Thyroid gland (tissue), 4 donors: ENCODE data around the gene EHBP1. TPM values are rescaled to one million over a fixed set of nuclear protein-coding genes. Genes with fewer than 3 reads are reported as not detected.
"Not testable (repeated sequence)": the region's sequence is repeated elsewhere in the genome, so short reads cannot be mapped to it uniquely, and the experiment has no call there.

Experiments
- DNase-seq, 2 donors: peaks; one replicate each; pipeline ENCODE4 v3.0.0-alpha.2; 2019
- H3K27ac ChIP-seq, 3 donors: fragments of 200-600 bp; sonication (generic); 1 replicate in 2 of 3; 2 replicates in 1 of 3; pipeline ENCODE4 v1.5.1; 2016 to 2019; ENCODE audit warnings: mild to moderate bottlenecking in 1 of 3, moderate library complexity in 1 of 3
- H3K27me3 ChIP-seq: fragments of 200-600 bp; sonication (generic); one replicate; pipeline ENCODE4 v1.5.1; 2019
- H3K36me3 ChIP-seq, 2 donors: fragments of 200-600 bp; sonication (generic); one replicate each; pipeline ENCODE4 v1.5.1; 2016 to 2019
- H3K4me1 ChIP-seq, 2 donors: fragments of 200-600 bp; sonication (generic); one replicate each; pipeline ENCODE4 v1.5.1; 2017 to 2019
- H3K4me3 ChIP-seq, 3 donors: fragments of 200-600 bp; sonication (generic); replicated peaks in 1 of 3; 1 replicate in 2 of 3; 2 replicates in 1 of 3; pipeline ENCODE4 v1.5.1; 2016; ENCODE audit warnings: mild to moderate bottlenecking in 1 of 3
- H3K9me3 ChIP-seq: fragments of 200-600 bp; sonication (generic); one replicate; pipeline ENCODE4 v1.5.1; 2017
- CTCF ChIP-seq, 6 experiments: fragments of 200-600 bp in 3 of 6; fragments of 450-650 bp in 3 of 6; sonication (generic) in 3 of 6; IDR thresholded peaks; one replicate each; pipeline ENCODE4 v1.5.1; 2016 to 2019; ENCODE audit warnings: antibody characterized with exemption in 6 of 6, mild to moderate bottlenecking in 2 of 6, inconsistent platforms in 1 of 6, moderate library complexity in 1 of 6
- POLR2A ChIP-seq, 2 donors: fragments of 450-650 bp; IDR thresholded peaks; one replicate each; pipeline ENCODE4 v1.6.1; 2017; ENCODE audit warnings: antibody characterized with exemption in 2 of 2, mild to moderate bottlenecking in 2 of 2, moderate library complexity in 1 of 2
- WGBS, 2 donors: methylation state at CpG; one replicate each; pipeline ENCODE4 v1.1.5; 2017; 5-methylcytosine and 5-hydroxymethylcytosine counted together
- intact Hi-C: fragments of 100-400 bp; cut with DNase I; formaldehyde crosslinking; loops from one replicate; pipeline ENCODE4 v1.15.1; 2023
- total RNA-seq, 4 donors: library from RNA; depleted of rRNA; stranded (reverse); fragments of >200 nt; gene quantifications; one replicate each; pipeline ENCODE4 v1.2.3, GENCODE V29; 2016

The EHBP1 gene
- total RNA-seq, 4 donors from 2014 or later = 49.9 to 68.8 (median 57.0) TPM

DNA sequence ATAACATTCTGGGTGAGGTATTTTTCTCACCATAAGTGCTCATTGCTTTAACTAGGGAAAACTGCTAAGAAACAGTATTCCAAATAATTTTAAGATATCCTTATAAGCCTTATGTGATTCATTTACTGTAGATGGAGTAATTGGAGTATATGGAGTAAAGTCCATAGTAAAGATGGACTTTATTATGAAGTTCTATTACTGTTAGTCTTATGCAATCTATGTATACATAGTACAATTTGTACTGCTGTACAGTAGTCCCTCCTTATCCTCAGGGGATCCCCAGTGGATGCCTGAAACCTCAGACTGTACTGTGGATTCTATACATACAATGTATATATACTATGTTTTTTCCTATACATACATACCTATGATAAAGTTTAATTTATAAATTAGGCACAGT is 304.0 kb downstream of the EHBP1 start:
- Histone ChIP-seq H3K4me3 (no peak overlapping the region), H3K36me3 (no peaks in the 10 kb centered on the region), H3K27ac (no peak overlapping the region), H3K4me1 (no peaks in the 10 kb centered on the region), H3K27me3 (no peaks in the 10 kb centered on the region), H3K9me3 (no peaks in the 10 kb centered on the region)
- intact Hi-C loops = no loop called here
- TF ChIP-seq CTCF (IDR thresholded peaks at IDR 0.05) (no peak), POLR2A (IDR thresholded peaks at IDR 0.05) (no peak)
- no peak for DNase-seq

DNA sequence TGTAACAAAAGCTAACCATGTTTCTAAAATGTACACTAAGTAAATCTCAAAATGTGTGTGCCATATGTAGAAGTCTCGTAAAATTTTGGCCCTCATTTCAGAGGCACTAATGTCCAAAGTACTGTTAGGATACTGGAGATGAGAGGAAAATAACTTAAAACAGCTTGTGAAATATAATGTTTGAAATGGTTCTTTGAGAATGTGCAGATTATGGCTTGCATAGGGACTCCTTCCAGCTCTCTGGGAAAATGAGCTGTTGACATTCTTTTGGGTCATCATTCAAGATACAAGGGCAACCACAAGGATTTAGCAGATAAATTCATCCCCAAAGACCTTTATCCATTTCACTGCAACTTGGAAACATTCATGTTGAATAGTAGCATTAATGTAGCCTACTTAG is 307.0 kb downstream of the EHBP1 start:
- 92 to 96% methylated on average over 1 of the region's 1 CpG for WGBS, 2 donors
- DNase-seq = no peak

GRCh38 chr2:63013438-63013837 is 307.9 kb downstream of the EHBP1 start:
- TF ChIP-seq CTCF (IDR thresholded peaks at IDR 0.05) (no peak), POLR2A (IDR thresholded peaks at IDR 0.05) (no peak)
- Histone ChIP-seq H3K4me3 (no peak overlapping the region), H3K9me3 (no peaks in the 10 kb centered on the region), H3K27ac (no peak overlapping the region), H3K4me1 (no peaks in the 10 kb centered on the region), H3K36me3 (no peaks in the 10 kb centered on the region), H3K27me3 (no peaks in the 10 kb centered on the region)
- intact Hi-C loops = no loop called here
- WGBS, 2 donors = 85 to 87% methylated on average over 8 of the region's 8 CpGs
- DNase-seq = no peak

More for the DNA sequence above, 307.0 kb downstream of the EHBP1 start:
- Histone ChIP-seq H3K9me3 (no peaks in the 10 kb centered on the region), H3K4me3 (no peak overlapping the region), H3K4me1 (no peaks in the 10 kb centered on the region), H3K27me3 (no peaks in the 10 kb centered on the region), H3K36me3 (no peaks in the 10 kb centered on the region), H3K27ac (no peak overlapping the region)
- no peak for TF ChIP-seq CTCF (IDR thresholded peaks at IDR 0.05)
- no peak for TF ChIP-seq POLR2A (IDR thresholded peaks at IDR 0.05)
- intact Hi-C loops = no loop called here

- DNase-seq = no peak
- H3K36me3 ChIP-seq = no peaks in the 10 kb centered on the region
- 97 to 98% methylated on average over 3 of the region's 3 CpGs for WGBS, 2 donors
These were observed 309.9 kb downstream of the EHBP1 start for GRCh38 chr2:63015389-63015788.

DNA sequence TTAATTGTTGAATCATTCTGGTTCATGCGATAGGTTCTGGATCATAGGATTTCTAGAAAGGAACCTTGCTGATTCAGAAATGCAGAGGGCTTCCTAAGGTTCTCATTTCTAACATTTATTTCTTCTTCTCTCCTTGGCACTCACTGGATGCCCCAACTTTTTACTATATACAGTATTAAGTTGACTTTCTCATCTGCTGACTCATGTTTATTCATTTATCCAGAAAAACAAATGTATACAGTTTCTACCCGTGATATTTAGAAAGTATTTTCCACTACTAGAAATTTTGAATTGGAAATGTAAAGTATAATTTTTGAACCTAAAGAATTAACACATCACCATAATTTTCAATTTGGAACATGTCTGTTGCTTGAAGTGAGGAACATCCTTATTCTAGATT is 312.9 kb downstream of the EHBP1 start:
- 98 to 99% methylated on average over 2 of the region's 2 CpGs for WGBS, 2 donors
- no peak overlapping the region for H3K27ac ChIP-seq
- no peaks in the 10 kb centered on the region for H3K9me3 ChIP-seq
- intact Hi-C loops = no loop called here
- no peak overlapping the region for H3K4me3 ChIP-seq
- H3K36me3 ChIP-seq = no peaks in the 10 kb centered on the region
- TF ChIP-seq CTCF (IDR thresholded peaks at IDR 0.05) (no peak), POLR2A (IDR thresholded peaks at IDR 0.05) (no peak)
- no peak for DNase-seq
- no peaks in the 10 kb centered on the region for H3K4me1 ChIP-seq
- no peaks in the 10 kb centered on the region for H3K27me3 ChIP-seq

More at GRCh38 chr2:63015389-63015788, 309.9 kb downstream of the EHBP1 start:
- H3K27me3 ChIP-seq = no peaks in the 10 kb centered on the region
- H3K4me1 ChIP-seq = no peaks in the 10 kb centered on the region
- TF ChIP-seq CTCF (IDR thresholded peaks at IDR 0.05) = no peak
- TF ChIP-seq POLR2A (IDR thresholded peaks at IDR 0.05) = no peak
- intact Hi-C loops = no loop called here
- no peak overlapping the region for H3K27ac ChIP-seq
- H3K4me3 ChIP-seq = no peak overlapping the region
- H3K9me3 ChIP-seq = no peaks in the 10 kb centered on the region

- H3K4me3 ChIP-seq, H3K9me3 ChIP-seq, H3K36me3 ChIP-seq, DNase-seq, intact Hi-C loops, H3K27ac ChIP-seq, H3K27me3 ChIP-seq, H3K4me1 ChIP-seq: not testable (repeated sequence)
- WGBS, 2 donors = 97% methylated on average over 8 of the region's 8 CpGs
These were observed 314.2 kb downstream of the EHBP1 start for GRCh38 chr2:63019686-63020085.
